ENCODE measurements around the gene PHAF1. TPM values are rescaled to one million over a fixed set of nuclear protein-coding genes. Genes with fewer than 3 reads are reported as not detected.

Gene PHAF1
- total and polyA plus RNA-seq, 9 of the 15 experiments (the other 6 are each of a cell fraction or from before 2014, with no cell fraction given) = 5.1 to 25.4 (median 13.8) TPM

DNA sequence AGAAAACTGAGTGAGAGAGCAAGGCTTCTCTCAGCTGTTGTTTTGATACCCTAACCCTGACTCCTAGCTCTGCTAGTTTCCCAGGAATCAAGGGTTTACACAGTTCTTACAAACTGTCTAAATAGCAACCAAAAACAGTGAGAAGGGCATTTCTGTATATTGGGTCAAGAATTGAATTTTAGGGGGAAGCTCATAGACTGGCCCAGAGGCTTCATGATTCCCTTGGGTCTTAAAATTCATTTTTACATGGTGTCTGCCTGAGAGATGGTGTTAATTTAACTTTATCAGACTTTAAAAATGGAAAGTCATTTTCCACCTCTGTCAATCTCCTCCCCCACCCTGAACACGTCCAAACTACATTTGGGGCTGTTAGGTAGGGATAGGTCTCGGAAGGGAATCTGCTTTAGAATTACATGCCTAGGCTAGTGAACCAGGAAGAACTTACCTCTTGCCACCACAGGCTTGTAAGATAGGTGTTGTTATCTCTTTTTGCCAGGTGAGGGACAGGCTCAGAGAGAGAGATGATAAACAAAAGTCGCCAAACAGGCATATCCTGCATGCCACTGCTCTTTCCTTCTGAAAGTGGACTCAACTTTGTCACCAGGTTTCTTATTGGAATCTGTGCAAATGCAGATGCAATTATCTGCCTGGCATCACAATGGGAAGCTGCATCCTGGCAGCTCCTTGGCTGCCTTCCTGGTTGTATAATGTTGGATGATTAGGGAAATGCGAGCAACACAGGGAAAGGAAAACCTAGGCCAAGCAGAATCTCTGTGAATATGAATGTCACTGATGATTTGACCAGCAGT, 3.1 kb downstream of the PHAF1 start (continued):
- no peak for TF ChIP-seq ZNF324 (CRISPR knock-in tag; IDR thresholded peaks at IDR 0.05)
- TF ChIP-seq, protein P1, sequence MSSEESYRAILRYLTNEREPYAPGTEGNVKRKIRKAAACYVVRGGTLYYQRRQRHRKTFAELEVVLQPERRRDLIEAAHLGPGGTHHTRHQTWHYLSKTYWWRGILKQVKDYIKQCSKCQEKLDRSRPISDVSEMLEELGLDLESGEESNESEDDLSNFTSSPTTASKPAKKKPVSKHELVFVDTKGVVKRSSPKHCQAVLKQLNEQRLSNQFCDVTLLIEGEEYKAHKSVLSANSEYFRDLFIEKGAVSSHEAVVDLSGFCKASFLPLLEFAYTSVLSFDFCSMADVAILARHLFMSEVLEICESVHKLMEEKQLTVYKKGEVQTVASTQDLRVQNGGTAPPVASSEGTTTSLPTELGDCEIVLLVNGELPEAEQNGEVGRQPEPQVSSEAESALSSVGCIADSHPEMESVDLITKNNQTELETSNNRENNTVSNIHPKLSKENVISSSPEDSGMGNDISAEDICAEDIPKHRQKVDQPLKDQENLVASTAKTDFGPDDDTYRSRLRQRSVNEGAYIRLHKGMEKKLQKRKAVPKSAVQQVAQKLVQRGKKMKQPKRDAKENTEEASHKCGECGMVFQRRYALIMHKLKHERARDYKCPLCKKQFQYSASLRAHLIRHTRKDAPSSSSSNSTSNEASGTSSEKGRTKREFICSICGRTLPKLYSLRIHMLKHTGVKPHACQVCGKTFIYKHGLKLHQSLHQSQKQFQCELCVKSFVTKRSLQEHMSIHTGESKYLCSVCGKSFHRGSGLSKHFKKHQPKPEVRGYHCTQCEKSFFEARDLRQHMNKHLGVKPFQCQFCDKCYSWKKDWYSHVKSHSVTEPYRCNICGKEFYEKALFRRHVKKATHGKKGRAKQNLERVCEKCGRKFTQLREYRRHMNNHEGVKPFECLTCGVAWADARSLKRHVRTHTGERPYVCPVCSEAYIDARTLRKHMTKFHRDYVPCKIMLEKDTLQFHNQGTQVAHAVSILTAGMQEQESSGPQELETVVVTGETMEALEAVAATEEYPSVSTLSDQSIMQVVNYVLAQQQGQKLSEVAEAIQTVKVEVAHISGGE (CRISPR knock-in tag; IDR thresholded peaks at IDR 0.05) = no peak
- TF ChIP-seq TCF3 (CRISPR knock-in tag; IDR thresholded peaks at IDR 0.05) = peak; percentile 48; the same call in 1 of the 2 replicates
- TF ChIP-seq SAP30 (IDR thresholded peaks at IDR 0.05; ENCODE audit: borderline replicate concordance, insufficient read depth, low read depth, low read length, poor library complexity, severe bottlenecking) = no peak
- no peak for TF ChIP-seq NRF1 (conservative IDR thresholded peaks at IDR 0.05 in 1 of 2, IDR thresholded peaks at IDR 0.05 in 1 of 2)
- no peak for TF ChIP-seq GTF2F1 (IDR thresholded peaks at IDR 0.05; ENCODE audit: low read depth, low read length)
- TF ChIP-seq ZNF436 (CRISPR knock-in tag; IDR thresholded peaks at IDR 0.05) = no peak
- no peak for TF ChIP-seq KLF10 (CRISPR knock-in tag; IDR thresholded peaks at IDR 0.05)
- TF ChIP-seq NR3C1 (CRISPR knock-in tag; IDR thresholded peaks at IDR 0.05) = no peak
- TF ChIP-seq ZKSCAN1 (IDR thresholded peaks at IDR 0.05; ENCODE audit: low read depth, low read length) = no peak

Measured in K562 (cell line).